ENCODE measurements around the gene ARHGAP10. TPM values are rescaled to one million over a fixed set of nuclear protein-coding genes. Genes with fewer than 3 reads are reported as not detected.

ARHGAP10 gene
- total and polyA plus RNA-seq, 3 experiments from 2014 or later: 8.6 to 14.0 (median 9.7) TPM

- H3K9me3 Mint-ChIP-seq: no peaks in the 10 kb centered on the region
- no peaks in the 10 kb centered on the region for H3K27me3 Mint-ChIP-seq
- ChIA-PET CTCF (interaction anchor here (1.2 to 2.1 kb wide), 2 partner anchors 15 to 103 kb away, joined by 3 to 4 read pairs; no protein-coding TSS in a partner anchor), POLR2A (no interaction called here)
- Histone ChIP-seq H3K4me1 (ENCODE audit: insufficient read depth, low read length) (no peaks in the 10 kb centered on the region), H3K4me3 (ENCODE audit: low read length) (no peak overlapping the region), H3K27ac (ENCODE audit: low read depth, low read length) (no peak overlapping the region), H3K27me3 (ENCODE audit: insufficient read depth, low read length, poor library complexity, severe bottlenecking) (no peaks in the 10 kb centered on the region), H3K36me3 (ENCODE audit: insufficient read depth, low read length) (no peaks in the 10 kb centered on the region), H3K9me3 (ENCODE audit: low read length) (no peaks in the 10 kb centered on the region)
- peak overlapping the region in 2 of 8 donors; percentile 3 to 50 for H3K27ac Mint-ChIP-seq
- H3K4me1 Mint-ChIP-seq: peaks cover 4 to 8% (median 6%) of the 10 kb centered on the region in 3 donors
- no peak overlapping the region for H3K4me3 Mint-ChIP-seq
- DNase-seq: no peak
- peaks cover 0 to 2% (median 0%) of the 10 kb centered on the region in 3 donors for H3K36me3 Mint-ChIP-seq
Measured at GRCh38 chr4:147764337-147764736, 32.4 kb downstream of the ARHGAP10 start.

DNA sequence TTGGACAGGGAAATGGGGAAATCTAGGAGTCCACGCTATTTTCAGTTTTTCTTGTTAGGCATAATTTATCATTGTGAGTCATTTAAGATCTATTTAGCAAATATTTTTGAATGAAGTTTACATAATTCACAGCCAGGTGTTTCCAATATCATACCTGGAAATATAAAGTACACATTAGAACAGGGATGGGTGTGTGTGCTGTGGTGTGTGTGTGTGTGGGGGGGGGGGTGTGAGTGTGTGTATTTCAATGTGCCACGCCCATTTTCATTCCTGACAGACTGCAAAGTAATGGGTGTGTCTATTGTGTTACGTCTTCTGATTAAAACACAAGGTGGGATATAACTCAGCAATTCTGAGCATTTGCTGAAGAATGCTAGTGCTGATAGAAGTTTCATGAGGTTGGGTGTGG lies 33.2 kb downstream of the ARHGAP10 start:
- CTCF ChIA-PET: interaction anchor here (1.2 kb wide), 1 partner anchor 102 kb away, joined by 3 read pairs; no protein-coding TSS in a partner anchor
- H3K27ac ChIP-seq (ENCODE audit: low read depth, low read length): no peak overlapping the region
- no peak overlapping the region for H3K4me3 Mint-ChIP-seq
- H3K36me3 ChIP-seq (ENCODE audit: insufficient read depth, low read length): no peaks in the 10 kb centered on the region
- no peaks in the 10 kb centered on the region for H3K27me3 ChIP-seq (ENCODE audit: insufficient read depth, low read length, poor library complexity, severe bottlenecking)
- peak overlapping the region in 1 of 8 donors; percentile 12 for H3K27ac Mint-ChIP-seq
- H3K9me3 ChIP-seq (ENCODE audit: low read length): no peaks in the 10 kb centered on the region
- H3K4me1 Mint-ChIP-seq: peaks cover 4 to 6% (median 6%) of the 10 kb centered on the region in 3 donors
- H3K4me3 ChIP-seq (ENCODE audit: low read length): no peak overlapping the region
- H3K4me1 ChIP-seq (ENCODE audit: insufficient read depth, low read length): no peaks in the 10 kb centered on the region
- POLR2A ChIA-PET: no interaction called here
- no peaks in the 10 kb centered on the region for H3K27me3 Mint-ChIP-seq
- H3K36me3 Mint-ChIP-seq: peaks cover 0 to 2% (median 0%) of the 10 kb centered on the region in 3 donors
- no peak for DNase-seq
- no peaks in the 10 kb centered on the region for H3K9me3 Mint-ChIP-seq

DNA sequence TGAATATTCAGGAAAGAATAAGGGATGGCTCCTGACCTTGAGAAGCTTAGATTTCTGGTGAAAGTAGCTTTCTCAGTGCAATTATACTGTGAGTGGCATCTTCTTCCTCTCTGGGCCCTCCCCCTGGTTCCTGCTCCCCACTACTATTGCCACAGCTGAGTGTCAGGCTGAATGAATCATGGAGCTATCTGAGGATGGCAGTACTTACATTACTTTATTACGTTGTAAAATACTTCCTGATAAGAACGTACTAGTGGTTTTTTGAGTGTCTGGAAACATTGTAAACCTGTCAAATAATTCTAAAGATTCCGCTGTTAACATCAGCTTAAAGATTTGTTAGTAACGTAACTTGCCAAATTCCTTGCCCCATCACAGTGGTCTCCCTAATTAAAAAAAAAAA lies 36.2 kb downstream of the ARHGAP10 start:
- no peak for DNase-seq
- no peak overlapping the region for H3K4me3 Mint-ChIP-seq
- no peaks in the 10 kb centered on the region for H3K36me3 Mint-ChIP-seq
- Histone ChIP-seq H3K36me3 (ENCODE audit: insufficient read depth, low read length) (no peaks in the 10 kb centered on the region), H3K27me3 (ENCODE audit: insufficient read depth, low read length, poor library complexity, severe bottlenecking) (no peaks in the 10 kb centered on the region), H3K9me3 (ENCODE audit: low read length) (no peaks in the 10 kb centered on the region), H3K4me1 (ENCODE audit: insufficient read depth, low read length) (no peaks in the 10 kb centered on the region), H3K27ac (ENCODE audit: low read depth, low read length) (no peak overlapping the region), H3K4me3 (ENCODE audit: low read length) (no peak overlapping the region)
- no peaks in the 10 kb centered on the region for H3K9me3 Mint-ChIP-seq
- CTCF ChIA-PET: no interaction called here
- POLR2A ChIA-PET: no interaction called here
- no peaks in the 10 kb centered on the region for H3K27me3 Mint-ChIP-seq
- H3K4me1 Mint-ChIP-seq: peaks cover 0 to 1% (median 0%) of the 10 kb centered on the region in 3 donors
- H3K27ac Mint-ChIP-seq: peak overlapping the region in 1 of 8 donors; percentile 69

DNA sequence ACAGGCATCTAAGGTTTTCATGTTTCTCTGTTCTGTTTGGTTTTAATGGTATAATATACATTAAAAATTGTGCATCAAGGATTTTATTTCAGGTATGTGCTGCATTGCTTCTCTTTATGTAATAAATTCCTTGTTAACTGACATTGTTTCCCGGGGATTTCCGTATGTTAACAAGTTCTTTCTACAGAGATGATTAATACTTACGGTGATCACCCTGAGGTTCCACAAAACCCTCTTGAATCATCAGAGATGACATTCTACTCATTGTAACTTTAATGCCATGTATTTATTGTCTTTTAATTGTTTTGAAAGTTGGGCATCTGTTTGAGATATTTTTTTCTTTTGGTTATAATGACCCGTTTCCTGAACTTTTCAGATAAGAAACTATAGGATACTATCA lies 37.5 kb downstream of the ARHGAP10 start:
- no peak overlapping the region for H3K27ac ChIP-seq (ENCODE audit: low read depth, low read length)
- H3K4me3 ChIP-seq (ENCODE audit: low read length): no peak overlapping the region
- H3K4me3 Mint-ChIP-seq: no peak overlapping the region
- H3K4me1 Mint-ChIP-seq: no peaks in the 10 kb centered on the region
- H3K27me3 ChIP-seq (ENCODE audit: insufficient read depth, low read length, poor library complexity, severe bottlenecking): no peaks in the 10 kb centered on the region
- no peak overlapping the region for H3K27ac Mint-ChIP-seq
- no peaks in the 10 kb centered on the region for H3K36me3 ChIP-seq (ENCODE audit: insufficient read depth, low read length)
- ChIA-PET CTCF (no interaction called here), POLR2A (no interaction called here)
- no peaks in the 10 kb centered on the region for H3K36me3 Mint-ChIP-seq
- no peaks in the 10 kb centered on the region for H3K27me3 Mint-ChIP-seq
- DNase-seq: no peak
- no peaks in the 10 kb centered on the region for H3K9me3 ChIP-seq (ENCODE audit: low read length)
- no peaks in the 10 kb centered on the region for H3K4me1 ChIP-seq (ENCODE audit: insufficient read depth, low read length)
- H3K9me3 Mint-ChIP-seq: no peaks in the 10 kb centered on the region

DNA sequence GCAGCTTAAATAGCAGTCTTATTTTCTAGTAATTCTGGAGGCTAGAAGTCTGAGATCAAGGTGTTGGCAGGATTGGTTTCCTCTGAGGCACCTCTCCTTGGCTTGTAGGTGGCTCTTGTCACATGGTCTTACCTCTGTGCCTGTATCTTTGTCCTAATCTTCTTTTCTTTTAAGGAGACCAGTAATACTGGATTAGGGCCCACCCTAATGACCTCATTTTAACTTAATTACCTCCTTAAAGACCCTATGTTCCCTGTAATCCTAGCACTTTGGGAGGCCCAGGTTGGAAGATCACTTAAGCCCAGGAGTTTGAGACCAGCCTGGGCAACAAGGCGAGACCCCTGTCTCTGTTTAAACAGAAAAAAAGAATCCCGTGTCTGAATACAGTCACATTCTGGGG lies 38.9 kb downstream of the ARHGAP10 start:
- POLR2A ChIA-PET: no interaction called here

GRCh38 chr4:147772056-147772455 lies 40.2 kb downstream of the ARHGAP10 start:
- H3K4me3 Mint-ChIP-seq: no peak overlapping the region
- no peaks in the 10 kb centered on the region for H3K9me3 Mint-ChIP-seq
- no peaks in the 10 kb centered on the region for H3K9me3 ChIP-seq (ENCODE audit: low read length)
- ChIA-PET POLR2A (no interaction called here), CTCF (no interaction called here)
- H3K4me3 ChIP-seq (ENCODE audit: low read length): no peak overlapping the region
- H3K27ac ChIP-seq (ENCODE audit: low read depth, low read length): no peak overlapping the region
- H3K27ac Mint-ChIP-seq: peak overlapping the region in 1 of 8 donors; percentile 64
- H3K4me1 Mint-ChIP-seq: no peaks in the 10 kb centered on the region
- no peaks in the 10 kb centered on the region for H3K36me3 Mint-ChIP-seq
- no peaks in the 10 kb centered on the region for H3K4me1 ChIP-seq (ENCODE audit: insufficient read depth, low read length)
- DNase-seq: no peak
- H3K27me3 ChIP-seq (ENCODE audit: insufficient read depth, low read length, poor library complexity, severe bottlenecking): no peaks in the 10 kb centered on the region
- H3K36me3 ChIP-seq (ENCODE audit: insufficient read depth, low read length): no peaks in the 10 kb centered on the region
- H3K27me3 Mint-ChIP-seq: no peaks in the 10 kb centered on the region

More for the DNA sequence above, 38.9 kb downstream of the ARHGAP10 start:
- no peaks in the 10 kb centered on the region for H3K4me1 Mint-ChIP-seq
- H3K4me3 Mint-ChIP-seq: no peak overlapping the region
- Histone ChIP-seq H3K27me3 (ENCODE audit: insufficient read depth, low read length, poor library complexity, severe bottlenecking) (no peaks in the 10 kb centered on the region), H3K27ac (ENCODE audit: low read depth, low read length) (no peak overlapping the region), H3K4me1 (ENCODE audit: insufficient read depth, low read length) (no peaks in the 10 kb centered on the region), H3K4me3 (ENCODE audit: low read length) (no peak overlapping the region), H3K9me3 (ENCODE audit: low read length) (no peaks in the 10 kb centered on the region), H3K36me3 (ENCODE audit: insufficient read depth, low read length) (no peaks in the 10 kb centered on the region)
- H3K9me3 Mint-ChIP-seq: no peaks in the 10 kb centered on the region
- DNase-seq: no peak
- no peaks in the 10 kb centered on the region for H3K27me3 Mint-ChIP-seq
- CTCF ChIA-PET: no interaction called here
- H3K36me3 Mint-ChIP-seq: no peaks in the 10 kb centered on the region
- H3K27ac Mint-ChIP-seq: peak overlapping the region in 3 of 8 donors; percentile 4 to 52 (median 16)

DNA sequence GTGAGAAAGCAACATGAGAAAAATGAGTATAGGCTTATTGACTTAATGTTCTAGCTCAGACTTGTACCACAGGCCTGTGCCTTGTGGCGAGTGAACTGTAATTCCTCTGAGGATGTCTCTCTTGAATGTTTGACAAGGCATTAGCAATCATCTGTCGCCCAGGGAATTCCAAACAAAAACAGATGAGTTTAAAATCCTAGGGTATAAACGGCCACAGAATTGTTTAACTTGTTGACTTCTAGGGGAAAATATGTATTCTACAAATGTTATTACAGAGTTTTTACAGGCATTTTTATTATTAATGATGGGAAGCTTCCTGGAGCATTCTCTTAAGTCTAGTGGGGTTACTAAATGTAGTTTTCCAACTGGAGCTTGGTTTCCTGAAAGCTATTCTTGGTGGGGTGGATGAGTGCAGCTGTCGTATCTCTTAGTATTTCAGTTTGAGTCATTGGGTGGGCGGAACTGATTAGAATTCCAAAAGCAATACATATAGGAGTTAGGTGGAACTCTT lies 40.6 kb downstream of the ARHGAP10 start:
- no peaks in the 10 kb centered on the region for H3K4me1 ChIP-seq (ENCODE audit: insufficient read depth, low read length)
- H3K27me3 Mint-ChIP-seq: no peaks in the 10 kb centered on the region
- no peak for DNase-seq
- H3K4me1 Mint-ChIP-seq: no peaks in the 10 kb centered on the region
- peak overlapping the region in 2 of 8 donors; percentile 8 to 64 for H3K27ac Mint-ChIP-seq
- H3K4me3 Mint-ChIP-seq: no peak overlapping the region
- H3K9me3 ChIP-seq (ENCODE audit: low read length): no peaks in the 10 kb centered on the region
- ChIA-PET POLR2A (no interaction called here), CTCF (no interaction called here)
- H3K4me3 ChIP-seq (ENCODE audit: low read length): no peak overlapping the region
- H3K27me3 ChIP-seq (ENCODE audit: insufficient read depth, low read length, poor library complexity, severe bottlenecking): no peaks in the 10 kb centered on the region
- H3K27ac ChIP-seq (ENCODE audit: low read depth, low read length): no peak overlapping the region
- H3K9me3 Mint-ChIP-seq: no peaks in the 10 kb centered on the region
- no peaks in the 10 kb centered on the region for H3K36me3 Mint-ChIP-seq
- no peaks in the 10 kb centered on the region for H3K36me3 ChIP-seq (ENCODE audit: insufficient read depth, low read length)

GRCh38 chr4:147773261-147774184 lies 41.6 kb downstream of the ARHGAP10 start:
- Mint-ChIP-seq H3K9me3 (no peaks in the 10 kb centered on the region), H3K27me3 (no peaks in the 10 kb centered on the region), H3K4me3 (no peak overlapping the region), H3K4me1 (no peaks in the 10 kb centered on the region), H3K27ac (no peak overlapping the region), H3K36me3 (no peaks in the 10 kb centered on the region)
- H3K27ac ChIP-seq (ENCODE audit: low read depth, low read length): no peak overlapping the region
- no peaks in the 10 kb centered on the region for H3K4me1 ChIP-seq (ENCODE audit: insufficient read depth, low read length)
- CTCF ChIA-PET: no interaction called here
- no peaks in the 10 kb centered on the region for H3K27me3 ChIP-seq (ENCODE audit: insufficient read depth, low read length, poor library complexity, severe bottlenecking)
- H3K4me3 ChIP-seq (ENCODE audit: low read length): no peak overlapping the region
- H3K9me3 ChIP-seq (ENCODE audit: low read length): no peaks in the 10 kb centered on the region
- POLR2A ChIA-PET: no interaction called here
- H3K36me3 ChIP-seq (ENCODE audit: insufficient read depth, low read length): no peaks in the 10 kb centered on the region
- DNase-seq: no peak
